GM12865 (cell line): Measurements from ENCODE around the gene ARL5A.
A peak's percentile ranks its signal among the peaks of the same experiment; 100 is the strongest.

Experiments
- DNase-seq: peaks from one replicate; pipeline ENCODE4 v3.0.0; 2010; ENCODE audit warnings: low read depth
- H3K4me3 ChIP-seq: 2 replicates; pipeline ENCODE4 v1.5.1; 2011; ENCODE audit warnings: mild to moderate bottlenecking, low read depth, low read length, control low read depth
- TF ChIP-seq, protein P1 (sequence below): IDR thresholded peaks from 2 replicates; pipeline ENCODE4 v1.5.1; 2011; ENCODE audit warnings: low read length, control low read depth, low read depth, inconsistent platforms; ENCODE audit not compliant: insufficient read depth; ENCODE audit errors: missing control alignments

The ARL5A gene

DNA sequence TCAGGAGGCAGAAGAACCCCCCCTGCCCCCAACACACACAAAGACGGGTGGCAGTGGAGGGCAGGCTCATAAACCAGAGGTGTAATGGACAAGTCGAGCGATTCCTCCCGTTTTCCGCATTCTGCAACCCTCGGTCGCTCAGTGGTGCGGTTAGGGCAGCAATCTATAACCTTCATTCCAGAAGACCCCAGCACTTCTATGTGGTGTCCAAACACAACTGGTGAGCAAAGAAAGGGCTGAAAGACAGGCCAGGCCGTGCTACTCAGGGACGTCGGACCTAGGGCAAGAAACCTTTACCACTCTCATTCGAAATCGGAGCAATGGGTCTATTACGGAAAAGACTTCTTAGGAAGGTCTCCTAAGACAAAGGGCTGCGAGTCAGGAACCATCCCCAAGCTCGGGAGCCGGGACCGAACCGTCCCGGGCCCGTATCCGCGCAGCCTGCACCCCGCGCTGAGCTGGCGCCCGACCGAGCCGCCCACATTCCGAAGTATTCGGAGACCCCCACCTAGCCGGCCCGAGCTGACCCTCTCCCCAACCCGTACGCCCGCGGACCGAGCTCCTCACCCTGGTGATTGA lies 568 bp downstream of the ARL5A start:
- peak overlapping the region; percentile 99 for H3K4me3 ChIP-seq
- DNase-seq, result peak; percentile 48
- TF ChIP-seq, protein P1, sequence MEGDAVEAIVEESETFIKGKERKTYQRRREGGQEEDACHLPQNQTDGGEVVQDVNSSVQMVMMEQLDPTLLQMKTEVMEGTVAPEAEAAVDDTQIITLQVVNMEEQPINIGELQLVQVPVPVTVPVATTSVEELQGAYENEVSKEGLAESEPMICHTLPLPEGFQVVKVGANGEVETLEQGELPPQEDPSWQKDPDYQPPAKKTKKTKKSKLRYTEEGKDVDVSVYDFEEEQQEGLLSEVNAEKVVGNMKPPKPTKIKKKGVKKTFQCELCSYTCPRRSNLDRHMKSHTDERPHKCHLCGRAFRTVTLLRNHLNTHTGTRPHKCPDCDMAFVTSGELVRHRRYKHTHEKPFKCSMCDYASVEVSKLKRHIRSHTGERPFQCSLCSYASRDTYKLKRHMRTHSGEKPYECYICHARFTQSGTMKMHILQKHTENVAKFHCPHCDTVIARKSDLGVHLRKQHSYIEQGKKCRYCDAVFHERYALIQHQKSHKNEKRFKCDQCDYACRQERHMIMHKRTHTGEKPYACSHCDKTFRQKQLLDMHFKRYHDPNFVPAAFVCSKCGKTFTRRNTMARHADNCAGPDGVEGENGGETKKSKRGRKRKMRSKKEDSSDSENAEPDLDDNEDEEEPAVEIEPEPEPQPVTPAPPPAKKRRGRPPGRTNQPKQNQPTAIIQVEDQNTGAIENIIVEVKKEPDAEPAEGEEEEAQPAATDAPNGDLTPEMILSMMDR, result no peak

DNA sequence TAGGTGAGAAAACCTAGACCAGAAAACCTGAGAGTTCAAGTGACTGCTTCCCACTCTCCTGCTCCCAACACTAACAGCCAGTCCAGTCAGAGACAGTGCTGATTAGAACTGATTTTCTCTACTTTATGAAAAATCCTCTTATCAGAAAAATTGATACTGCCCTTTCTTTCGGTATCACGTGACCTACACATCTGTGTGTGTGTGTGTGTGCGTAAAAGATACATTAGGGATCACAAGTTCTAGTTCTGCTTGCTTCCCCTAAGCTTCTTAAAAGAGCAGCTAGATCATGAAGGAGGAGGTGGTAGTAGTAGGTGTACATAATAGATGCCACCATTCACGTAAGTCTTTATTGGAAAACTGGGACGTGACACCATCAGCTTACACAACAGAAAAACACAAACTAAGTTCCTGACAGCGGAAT lies 1.5 kb downstream of the ARL5A start:
- TF ChIP-seq, protein P1, result no peak
- peak overlapping the region; percentile 99 for H3K4me3 ChIP-seq
- DNase-seq, result peak; percentile 33

DNA sequence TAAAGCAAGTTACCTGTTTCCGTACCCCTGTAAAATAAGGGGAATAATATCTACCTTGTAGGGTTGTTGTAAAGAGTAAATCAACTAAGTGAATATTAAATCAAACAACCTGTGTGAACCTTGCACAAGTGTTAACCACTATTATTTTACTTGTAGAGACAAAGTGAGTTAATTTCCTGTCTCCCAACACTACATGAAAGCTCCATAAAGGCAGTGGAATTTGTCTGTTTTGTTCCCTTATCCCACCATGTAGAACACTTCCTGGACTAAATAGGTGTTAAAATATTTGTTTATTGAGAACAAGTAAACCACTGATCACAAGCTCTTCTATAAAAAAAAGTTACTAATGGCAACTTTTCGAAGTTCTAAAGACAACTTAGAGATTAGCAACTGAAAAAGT lies 3.3 kb downstream of the ARL5A start:
- TF ChIP-seq, protein P1, result no peak
- H3K4me3 ChIP-seq, result no peak overlapping the region
- DNase-seq, result no peak

GRCh38 chr2:151823651-151824050 lies 4.6 kb downstream of the ARL5A start:
- H3K4me3 ChIP-seq, result no peak overlapping the region
- no peak for DNase-seq
- TF ChIP-seq, protein P1, result no peak

DNA sequence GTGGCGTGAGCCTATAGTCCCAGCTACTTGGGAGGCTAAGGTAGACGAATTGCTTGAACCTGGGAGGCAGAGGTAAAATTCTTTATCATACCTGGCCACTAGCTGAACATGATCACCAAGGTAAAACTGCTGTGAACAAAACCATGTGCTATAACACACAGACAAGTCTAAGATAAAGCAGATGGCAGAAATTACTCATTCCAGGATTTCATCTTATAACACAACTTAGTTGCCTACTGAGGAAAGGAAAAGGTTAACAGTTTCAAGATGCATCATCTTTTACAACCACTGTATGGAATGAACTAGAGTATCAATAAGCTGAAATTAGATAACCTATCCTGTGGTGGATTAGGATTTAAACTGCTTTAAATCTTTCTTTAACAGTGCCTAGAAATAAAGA lies 8.3 kb downstream of the ARL5A start:
- TF ChIP-seq, protein P1, result no peak
- H3K4me3 ChIP-seq, result no peak overlapping the region
- peak; percentile 53 for DNase-seq

DNA sequence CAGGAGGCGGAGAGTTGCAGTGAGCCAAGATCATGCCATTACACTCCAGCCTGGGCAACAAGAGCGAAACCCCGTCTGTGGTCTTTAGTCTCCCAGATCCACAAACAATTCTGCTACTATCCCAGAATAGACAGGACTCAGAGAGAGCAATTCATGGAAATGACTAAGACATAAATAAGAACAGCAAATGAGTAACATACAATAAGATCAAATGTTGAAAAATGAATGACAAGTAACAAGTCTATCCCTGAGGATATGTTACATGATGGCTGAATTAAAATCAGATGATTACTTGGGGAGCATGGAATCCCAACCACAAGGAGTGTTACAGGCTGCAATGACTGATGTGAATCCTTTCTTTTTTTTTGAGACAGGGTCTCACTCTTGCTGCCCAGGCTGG lies 10.3 kb downstream of the ARL5A start:
- no peak for DNase-seq
- H3K4me3 ChIP-seq, result no peak overlapping the region
- TF ChIP-seq, protein P1, result no peak

- H3K4me3 ChIP-seq, result no peak overlapping the region
- DNase-seq, result no peak
- TF ChIP-seq, protein P1, result no peak
These were observed 11.4 kb downstream of the ARL5A start for GRCh38 chr2:151816843-151817242.
